ENCODE data around the gene PPP1R15A. TPM values are rescaled to one million over a fixed set of nuclear protein-coding genes. Genes with fewer than 3 reads are reported as not detected.

PPP1R15A gene
- total RNA-seq, 1 experiment from 2014 or later = 83.3 TPM

DNA sequence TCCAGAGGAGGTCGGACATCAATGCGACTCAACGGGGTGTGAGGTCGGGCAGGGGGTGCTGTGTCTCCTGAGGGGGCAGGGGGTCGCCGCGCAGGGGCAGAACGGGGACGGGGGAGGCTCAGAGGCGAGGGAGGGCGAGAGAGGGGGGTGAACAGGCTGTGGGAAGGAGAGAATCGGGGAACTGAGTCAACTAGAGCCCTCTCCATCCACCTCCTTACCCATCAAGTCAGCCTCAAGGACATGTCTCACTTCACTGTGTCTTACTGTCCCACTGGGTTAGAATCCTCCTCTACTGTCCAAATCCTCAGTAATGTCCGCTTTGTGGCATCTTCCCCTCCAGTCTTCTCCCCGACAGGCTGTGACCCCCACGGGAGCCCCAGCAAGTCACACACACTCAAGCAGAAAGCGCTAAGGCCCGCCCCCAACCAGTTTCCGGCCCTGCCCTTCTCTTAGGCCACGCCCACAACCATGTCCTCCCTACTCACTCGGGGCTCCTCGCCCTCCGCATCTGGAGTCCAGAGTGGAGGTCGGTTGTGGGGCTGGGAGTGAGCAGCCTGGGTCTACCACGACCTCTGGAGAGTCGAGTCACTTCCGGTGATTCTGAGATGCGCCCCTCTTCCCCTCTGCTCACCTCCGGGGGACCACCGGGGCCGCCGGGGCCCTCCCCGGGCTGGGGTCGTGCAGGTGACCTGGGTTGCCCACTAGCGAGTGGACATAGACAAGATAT, 13.1 kb upstream of the PPP1R15A start:
- Histone ChIP-seq H3K27me3 (replicated peaks; ENCODE audit: control insufficient read depth, insufficient read depth, low read length) (no peaks in the 10 kb centered on the region), H3K9me3 (no peaks in the 10 kb centered on the region), H3K36me3 (ENCODE audit: control insufficient read depth, insufficient read depth, low read length) (peaks cover 3% of the 10 kb centered on the region), H3K4me3 (ENCODE audit: low read depth, low read length) (no peak overlapping the region), H3K4me1 (peaks cover 3% of the 10 kb centered on the region)
- Mint-ChIP-seq H3K4me3 (ENCODE audit: unreplicated experiment) (no peak overlapping the region), H3K27ac (ENCODE audit: unreplicated experiment) (no peak overlapping the region), H3K9me3 (ENCODE audit: unreplicated experiment) (no peaks in the 10 kb centered on the region), H3K4me1 (ENCODE audit: low read depth, unreplicated experiment) (no peaks in the 10 kb centered on the region), H3K27me3 (ENCODE audit: insufficient read depth, unreplicated experiment) (no peaks in the 10 kb centered on the region), H3K36me3 (ENCODE audit: insufficient read depth, unreplicated experiment) (no peaks in the 10 kb centered on the region)
- intact Hi-C loops (cut with micrococcal nuclease; ENCODE audit: unreplicated experiment) = no loop called here
- POLR2A ChIA-PET = interaction anchor here (0.6 to 1.2 kb wide), 2 partner anchors 13 to 15 kb away, joined by 3 to 4 read pairs; no protein-coding TSS in a partner anchor
- no TSS peak for BruUV-seq (replicated peaks)
- TF ChIP-seq CTCF (IDR thresholded peaks at IDR 0.05; ENCODE audit: insufficient read depth in 1 of 2, low read depth in 1 of 2, low read length in 1 of 2, severe bottlenecking in 1 of 2, unreplicated experiment in 1 of 2) = no peak
- CTCF ChIA-PET = interaction anchor here (0.6 to 1.0 kb wide), 2 partner anchors 56 to 134 kb away, joined by 4 read pairs; partner anchors contain the start of gene GYS1
- no peak for DNase-seq

GRCh38 chr19:48859711-48860572, 12.3 kb upstream of the PPP1R15A start:
- no peaks in the 10 kb centered on the region for H3K4me1 ChIP-seq
- TF ChIP-seq CTCF (IDR thresholded peaks at IDR 0.05; ENCODE audit: insufficient read depth in 1 of 2, low read depth in 1 of 2, low read length in 1 of 2, severe bottlenecking in 1 of 2, unreplicated experiment in 1 of 2) = no peak
- H3K9me3 ChIP-seq = no peaks in the 10 kb centered on the region
- no peak overlapping the region for H3K4me3 ChIP-seq (ENCODE audit: low read depth, low read length)
- Mint-ChIP-seq H3K27ac (ENCODE audit: unreplicated experiment) (no peak overlapping the region), H3K4me3 (ENCODE audit: unreplicated experiment) (no peak overlapping the region), H3K4me1 (ENCODE audit: low read depth, unreplicated experiment) (no peaks in the 10 kb centered on the region), H3K36me3 (ENCODE audit: insufficient read depth, unreplicated experiment) (no peaks in the 10 kb centered on the region), H3K9me3 (ENCODE audit: unreplicated experiment) (no peaks in the 10 kb centered on the region), H3K27me3 (ENCODE audit: insufficient read depth, unreplicated experiment) (no peaks in the 10 kb centered on the region)
- peak; percentile 41 to 73 for DNase-seq
- POLR2A ChIA-PET = interaction anchor here (1.2 kb wide), 1 partner anchor 12 kb away, joined by 3 read pairs; no protein-coding TSS in a partner anchor
- H3K27me3 ChIP-seq (replicated peaks; ENCODE audit: control insufficient read depth, insufficient read depth, low read length) = no peaks in the 10 kb centered on the region
- H3K36me3 ChIP-seq (ENCODE audit: control insufficient read depth, insufficient read depth, low read length) = peaks cover 3% of the 10 kb centered on the region
- BruUV-seq (replicated peaks) = no TSS peak
- CTCF ChIA-PET = no interaction called here
- intact Hi-C loops (cut with micrococcal nuclease; ENCODE audit: unreplicated experiment) = no loop called here

- no peaks in the 10 kb centered on the region for H3K9me3 Mint-ChIP-seq (ENCODE audit: unreplicated experiment)
- DNase-seq = no peak
- CTCF ChIA-PET = no interaction called here
- no peaks in the 10 kb centered on the region for H3K9me3 ChIP-seq
- H3K4me3 ChIP-seq (ENCODE audit: low read depth, low read length) = no peak overlapping the region
- no peak for TF ChIP-seq CTCF (IDR thresholded peaks at IDR 0.05; ENCODE audit: insufficient read depth in 1 of 2, low read depth in 1 of 2, low read length in 1 of 2, severe bottlenecking in 1 of 2, unreplicated experiment in 1 of 2)
- no peaks in the 10 kb centered on the region for H3K27me3 ChIP-seq (replicated peaks; ENCODE audit: control insufficient read depth, insufficient read depth, low read length)
- peaks cover 3% of the 10 kb centered on the region for H3K36me3 ChIP-seq (ENCODE audit: control insufficient read depth, insufficient read depth, low read length)
- 0 out of 2 replicates have a peak, but pooled peaks cover 2% of the 10 kb centered on the region for H3K4me1 ChIP-seq
- intact Hi-C loops (cut with micrococcal nuclease; ENCODE audit: unreplicated experiment) = no loop called here
- H3K4me1 Mint-ChIP-seq (ENCODE audit: low read depth, unreplicated experiment) = no peaks in the 10 kb centered on the region
- H3K4me3 Mint-ChIP-seq (ENCODE audit: unreplicated experiment) = no peak overlapping the region
- H3K27ac Mint-ChIP-seq (ENCODE audit: unreplicated experiment) = no peak overlapping the region
- H3K27me3 Mint-ChIP-seq (ENCODE audit: insufficient read depth, unreplicated experiment) = no peaks in the 10 kb centered on the region
- no peaks in the 10 kb centered on the region for H3K36me3 Mint-ChIP-seq (ENCODE audit: insufficient read depth, unreplicated experiment)
- no TSS peak for BruUV-seq (replicated peaks)
- POLR2A ChIA-PET = no interaction called here
Measured at GRCh38 chr19:48861313-48861712, 10.9 kb upstream of the PPP1R15A start.

Data from Caco-2 (cell line).